Mononuclear cell (primary cell): ENCODE measurements around the gene PARS2. TPM values are rescaled to one million over a fixed set of nuclear protein-coding genes. Genes with fewer than 3 reads are reported as not detected.
A peak's percentile ranks its signal among the peaks of the same experiment; 100 is the strongest.

Experiments
- H3K27me3 ChIP-seq: 2 replicates; pipeline ENCODE4 v1.6.0; 2011; ENCODE audit warnings: low read length, control low read depth; ENCODE audit not compliant: insufficient read depth
- H3K4me1 ChIP-seq: 2 replicates; pipeline ENCODE4 v1.5.1; 2011; ENCODE audit warnings: mild to moderate bottlenecking, low read length, control low read depth; ENCODE audit not compliant: insufficient read depth
- H3K4me3 ChIP-seq: 2 replicates; pipeline ENCODE4 v1.5.1; 2011; ENCODE audit warnings: mild to moderate bottlenecking, low read length, moderate library complexity
- H3K9me3 ChIP-seq: 2 replicates; pipeline ENCODE4 v1.5.1; 2011; ENCODE audit warnings: low read depth, mild to moderate bottlenecking, control low read depth, low read length
- total RNA-seq: library from RNA; depleted of rRNA; stranded (reverse); fragments of >200 nt; gene quantifications from one replicate; pipeline ENCODE4 v1.2.3, GENCODE V29; 2012

The PARS2 gene
- total RNA-seq, 1 donor, result 0.10 TPM

DNA sequence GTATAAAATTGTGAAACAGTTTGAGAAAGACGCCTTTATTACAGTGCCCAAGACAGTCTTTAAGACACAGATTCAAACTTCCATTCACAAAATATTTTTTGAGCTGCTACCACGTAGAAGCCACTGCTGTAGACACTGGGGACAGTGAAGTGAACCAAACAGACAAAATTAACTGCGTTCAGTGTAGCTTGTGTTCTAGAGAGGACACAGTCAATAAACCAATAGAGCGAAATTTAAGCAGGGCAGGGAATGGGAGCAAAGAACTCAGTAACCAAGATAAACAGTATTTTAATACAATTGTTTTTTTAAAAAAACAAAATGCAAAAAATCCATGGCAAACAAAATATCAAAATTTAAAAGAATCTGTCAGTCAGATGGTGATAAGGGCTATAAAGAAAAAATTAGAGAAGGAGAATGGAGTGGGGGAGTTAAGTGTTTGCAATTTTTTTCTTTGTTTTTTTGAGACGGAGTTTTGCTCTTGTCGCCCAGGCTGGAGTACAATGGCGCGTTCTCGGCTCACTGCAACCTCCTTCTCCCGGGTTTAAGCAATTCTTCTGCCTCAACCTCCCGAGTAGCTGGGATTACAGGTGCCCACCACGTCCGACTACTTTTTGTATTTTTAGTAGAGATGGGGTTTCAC is 719 bp upstream of the PARS2 start:
- Histone ChIP-seq H3K27me3 (no peaks in the 10 kb centered on the region), H3K9me3 (no peaks in the 10 kb centered on the region), H3K4me1 (peaks cover 14% of the 10 kb centered on the region), H3K4me3 (peak overlapping the region; percentile 88)

DNA sequence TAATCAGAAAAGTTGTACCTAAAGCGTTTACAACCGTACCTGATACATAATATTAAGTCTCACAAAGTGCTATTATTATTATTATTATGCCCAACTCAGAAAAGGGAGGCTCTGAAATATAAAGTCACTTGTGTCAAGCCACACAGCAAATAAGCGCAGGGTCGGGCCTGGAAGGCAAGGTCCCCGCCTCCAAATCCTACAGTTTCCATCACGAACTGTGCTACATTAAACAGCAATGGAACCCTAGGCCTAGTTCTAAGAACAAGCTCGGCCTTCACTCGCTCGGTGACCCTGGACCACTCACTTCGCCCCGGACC is 549 bp downstream of the PARS2 start:
- Histone ChIP-seq H3K9me3 (no peaks in the 10 kb centered on the region), H3K27me3 (no peaks in the 10 kb centered on the region), H3K4me3 (peak overlapping the region; percentile 88), H3K4me1 (peaks cover 14% of the 10 kb centered on the region)

DNA sequence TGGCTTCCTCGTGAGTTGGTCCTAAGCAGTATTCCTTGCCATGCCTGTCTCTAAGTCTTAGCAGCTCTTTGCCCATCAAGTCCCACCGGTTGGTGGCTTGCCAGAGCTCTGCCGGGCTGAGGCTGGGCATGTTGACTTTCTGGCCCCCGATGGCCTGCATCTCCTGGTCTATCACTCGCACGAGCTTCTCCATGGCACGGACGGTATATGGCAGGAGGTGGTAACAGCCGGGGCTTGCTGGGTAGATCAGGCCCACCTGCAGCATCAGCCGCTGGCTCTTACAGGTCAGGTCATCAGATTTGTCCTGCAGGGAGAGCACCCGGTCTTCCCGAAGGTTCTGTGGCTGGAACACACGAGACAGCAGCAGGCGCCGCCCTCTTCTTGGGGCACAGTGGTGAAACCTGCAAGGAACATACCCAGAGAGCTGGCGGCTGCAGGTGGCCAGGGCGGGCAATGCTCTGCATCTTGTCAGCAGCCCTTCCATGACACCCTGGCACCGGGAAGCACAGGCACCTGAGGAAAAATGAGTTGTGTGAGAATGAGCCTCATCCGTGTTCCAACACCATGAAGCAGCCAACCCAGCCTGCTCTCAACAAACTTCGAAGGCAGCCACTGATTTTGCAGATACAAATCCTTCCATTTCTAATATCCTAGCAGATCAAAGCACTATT is 5.5 kb downstream of the PARS2 start:
- H3K4me1 ChIP-seq, result peaks cover 5% of the 10 kb centered on the region
- no peaks in the 10 kb centered on the region for H3K27me3 ChIP-seq

DNA sequence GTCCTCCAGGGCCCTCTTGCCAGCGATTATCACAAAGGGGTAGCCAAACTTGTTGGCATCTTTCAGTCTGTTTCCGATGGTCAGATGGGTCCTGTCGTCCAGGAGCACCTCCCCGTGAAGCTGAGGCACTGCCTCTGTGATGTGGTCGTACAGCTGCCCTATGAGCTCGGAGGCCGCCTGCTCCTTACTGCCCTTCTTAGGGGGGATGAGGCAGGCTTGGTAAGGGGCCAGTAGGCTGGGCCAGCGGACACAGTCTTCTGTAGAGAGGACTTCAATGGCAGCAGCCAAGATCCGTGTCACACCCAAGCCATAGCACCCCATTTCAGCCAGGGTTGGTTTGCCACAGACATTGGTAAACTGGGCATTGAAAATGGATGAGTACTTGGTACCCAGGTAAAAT is 6.5 kb downstream of the PARS2 start:
- H3K9me3 ChIP-seq, result no peaks in the 10 kb centered on the region
- H3K27me3 ChIP-seq, result no peaks in the 10 kb centered on the region
- H3K4me1 ChIP-seq, result no peaks in the 10 kb centered on the region
- no peak overlapping the region for H3K4me3 ChIP-seq

More for the DNA sequence above, 5.5 kb downstream of the PARS2 start:
- Histone ChIP-seq H3K4me3 (no peak overlapping the region), H3K9me3 (no peaks in the 10 kb centered on the region)

DNA sequence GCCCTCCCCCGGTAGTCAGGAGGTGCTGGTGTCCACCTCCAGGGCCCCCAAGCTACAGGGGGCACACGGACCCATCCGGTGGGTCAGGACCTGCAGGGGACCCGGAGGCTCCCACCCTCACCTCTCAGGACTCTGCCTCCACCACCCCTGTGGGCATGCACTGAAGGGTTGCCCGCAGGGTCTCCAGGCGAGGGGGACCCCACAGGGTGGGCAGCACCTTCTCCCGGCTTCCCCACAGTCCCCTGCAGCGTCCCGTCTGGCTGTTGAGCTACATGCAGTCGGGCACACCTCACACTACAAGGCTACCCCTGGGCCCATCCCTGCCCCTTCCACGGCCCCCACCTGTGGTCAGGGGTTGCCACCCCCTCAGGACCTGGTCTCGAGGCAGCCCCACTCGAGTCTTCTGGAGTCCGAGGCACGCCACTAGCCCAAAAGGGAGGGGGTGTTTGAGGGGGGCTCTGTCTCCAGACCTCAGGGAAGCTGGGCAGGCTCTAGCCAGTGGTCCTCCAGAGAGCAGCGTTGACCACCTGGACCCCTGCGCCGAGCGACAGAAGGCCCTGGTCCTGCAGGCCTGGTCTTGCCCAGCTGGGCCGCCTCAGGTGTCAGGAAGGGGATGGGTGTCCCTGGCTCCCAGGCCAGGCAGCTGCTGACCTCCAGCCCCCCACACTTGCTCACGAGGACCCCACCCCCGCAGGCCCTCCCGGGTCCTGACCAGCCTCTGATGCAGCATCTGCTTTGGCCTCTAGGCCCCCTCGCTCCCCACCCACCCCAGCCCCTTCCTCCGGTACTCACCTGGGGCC is 9.6 kb downstream of the PARS2 start:
- Histone ChIP-seq H3K27me3 (no peaks in the 10 kb centered on the region), H3K4me1 (no peaks in the 10 kb centered on the region), H3K9me3 (no peaks in the 10 kb centered on the region), H3K4me3 (no peak overlapping the region)

DNA sequence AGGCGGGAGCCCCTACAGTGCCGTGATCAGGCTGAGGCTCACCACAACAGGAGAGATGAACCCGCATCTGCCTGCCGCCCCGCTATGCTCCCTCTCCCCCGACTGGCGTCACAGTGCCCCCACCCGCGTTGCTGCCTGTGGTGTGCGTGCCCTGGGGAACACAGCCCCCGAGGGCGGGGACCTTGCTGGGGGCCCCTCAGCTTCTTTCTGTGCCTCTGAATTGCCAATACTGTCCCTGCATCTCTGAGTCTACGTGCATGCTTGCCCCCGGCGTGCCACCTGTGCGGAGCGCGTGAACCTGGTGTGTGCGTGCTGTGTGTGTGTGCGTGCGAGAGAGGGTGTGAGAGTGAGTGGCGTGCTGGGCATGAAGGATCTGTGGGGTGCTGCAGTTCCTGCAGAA is 10.3 kb downstream of the PARS2 start:
- Histone ChIP-seq H3K4me1 (no peaks in the 10 kb centered on the region), H3K4me3 (no peak overlapping the region), H3K27me3 (no peaks in the 10 kb centered on the region), H3K9me3 (no peaks in the 10 kb centered on the region)

DNA sequence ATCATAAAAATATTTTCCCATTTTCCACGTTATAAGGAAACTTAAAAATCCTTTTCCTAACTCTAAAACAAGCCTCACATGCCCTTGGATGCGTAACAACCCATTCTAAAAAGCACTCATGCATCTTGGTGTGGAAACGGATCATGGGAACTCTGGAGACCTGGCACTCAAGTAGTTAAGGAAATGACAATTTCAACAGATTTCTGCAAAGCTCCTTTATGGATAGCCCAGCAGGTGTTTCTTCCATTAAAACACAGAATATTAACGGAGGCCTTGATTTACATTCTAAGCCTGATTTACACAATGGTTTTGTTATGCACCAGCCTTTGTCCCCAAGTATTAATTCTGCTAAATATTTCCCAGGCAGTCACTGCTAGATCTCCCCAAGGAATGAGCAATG is 12.9 kb downstream of the PARS2 start:
- no peaks in the 10 kb centered on the region for H3K27me3 ChIP-seq
- no peaks in the 10 kb centered on the region for H3K4me1 ChIP-seq
- no peaks in the 10 kb centered on the region for H3K9me3 ChIP-seq
- no peak overlapping the region for H3K4me3 ChIP-seq

DNA sequence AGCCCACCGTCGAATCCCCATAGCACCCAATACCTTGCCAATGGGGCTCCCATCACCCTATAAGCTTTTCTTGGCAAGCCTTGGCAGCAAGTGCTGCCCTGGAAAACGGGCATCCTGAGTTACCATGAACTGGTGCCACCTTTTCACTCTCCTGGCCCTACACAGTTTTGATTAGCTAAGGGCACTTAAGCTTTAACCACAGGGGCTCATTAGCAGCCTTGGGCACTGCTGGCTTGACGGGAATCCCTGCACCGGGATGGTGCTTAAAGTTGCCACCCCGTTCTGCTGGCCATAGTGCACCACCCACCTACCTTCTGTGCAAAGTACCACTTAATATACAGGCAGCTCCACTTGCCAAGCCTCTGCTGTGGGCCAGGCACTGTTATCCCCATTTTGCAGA is 13.7 kb downstream of the PARS2 start:
- Histone ChIP-seq H3K9me3 (no peaks in the 10 kb centered on the region), H3K4me3 (no peak overlapping the region), H3K4me1 (no peaks in the 10 kb centered on the region), H3K27me3 (no peaks in the 10 kb centered on the region)

DNA sequence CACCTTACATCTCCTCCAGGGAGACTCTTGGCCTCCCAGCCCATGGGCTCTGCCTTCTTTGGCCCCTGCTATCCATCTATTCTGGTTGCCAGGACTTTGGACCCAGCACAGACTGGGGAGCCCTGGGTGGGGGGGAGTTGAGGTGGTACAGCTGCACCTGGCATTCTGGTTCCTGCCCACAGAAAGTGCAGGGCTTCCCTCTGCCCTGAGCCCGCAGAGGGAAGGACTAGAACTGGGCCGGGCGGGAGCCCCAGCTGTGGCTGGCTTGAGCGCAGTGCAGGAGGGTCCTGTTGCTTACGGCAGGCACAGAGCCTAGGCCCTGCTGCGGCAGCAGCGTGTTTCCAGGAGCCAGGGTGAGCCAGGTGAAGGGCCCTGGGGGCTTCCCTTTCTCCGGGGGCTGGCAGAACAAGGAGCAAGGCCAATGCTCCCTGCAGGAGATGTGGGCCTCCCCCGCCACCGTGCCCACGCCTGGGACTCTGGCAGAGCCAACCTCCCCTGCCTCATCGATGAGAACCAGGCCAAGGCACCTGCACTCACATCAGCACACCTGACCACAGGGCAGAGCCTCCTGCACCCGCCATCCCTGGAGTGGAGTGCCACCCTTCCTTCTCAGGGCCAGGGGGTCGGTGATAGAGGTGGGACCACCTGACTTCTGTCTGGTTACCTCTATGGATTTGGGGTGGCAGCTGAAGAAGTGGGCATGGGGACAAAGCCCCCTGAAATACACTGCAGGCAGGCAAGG is 16.1 kb downstream of the PARS2 start:
- Histone ChIP-seq H3K27me3 (no peaks in the 10 kb centered on the region), H3K4me1 (no peaks in the 10 kb centered on the region), H3K4me3 (no peak overlapping the region), H3K9me3 (no peaks in the 10 kb centered on the region)

DNA sequence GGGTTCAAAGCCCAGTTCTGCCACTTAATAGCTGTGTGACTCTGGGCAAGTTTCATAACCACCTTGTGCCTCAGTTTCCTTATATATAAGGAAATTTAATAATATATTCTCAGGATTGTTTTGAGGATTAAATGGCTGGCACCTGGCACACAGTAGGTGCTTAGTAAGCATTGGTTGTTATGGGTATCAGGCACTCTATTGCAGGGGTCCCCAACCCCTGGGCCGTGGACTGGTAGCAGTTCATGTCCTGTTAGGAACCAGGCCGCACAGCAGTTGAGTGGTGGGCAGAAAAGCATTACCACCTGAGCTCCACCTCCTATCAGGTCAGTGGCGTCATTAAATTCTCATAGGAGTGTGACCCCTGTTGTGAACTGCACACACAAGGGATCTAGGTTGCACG is 18.5 kb downstream of the PARS2 start:
- H3K4me3 ChIP-seq, result no peak overlapping the region
- H3K27me3 ChIP-seq, result no peaks in the 10 kb centered on the region
- H3K4me1 ChIP-seq, result no peaks in the 10 kb centered on the region
- H3K9me3 ChIP-seq, result no peaks in the 10 kb centered on the region

DNA sequence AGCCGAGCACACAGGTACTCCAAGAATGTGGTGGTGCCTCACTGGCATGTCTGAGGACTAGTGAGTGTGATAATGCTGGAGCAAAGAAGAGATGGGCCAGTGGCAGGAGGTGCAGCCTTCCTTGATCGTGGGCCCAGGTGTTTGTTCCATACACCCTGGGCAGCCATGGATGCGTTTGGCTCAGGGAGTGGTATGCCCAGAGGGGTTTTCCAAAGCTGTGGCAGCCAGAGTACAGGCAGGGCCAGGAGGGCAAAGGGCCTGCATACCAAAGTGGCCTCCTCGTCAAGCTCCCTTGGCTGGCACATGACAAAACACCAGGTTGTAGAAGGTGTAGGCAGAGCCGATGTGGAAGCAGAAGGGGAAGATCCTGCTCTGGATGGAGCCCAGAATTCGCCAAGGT is 19.0 kb downstream of the PARS2 start:
- H3K4me1 ChIP-seq, result no peaks in the 10 kb centered on the region
- no peaks in the 10 kb centered on the region for H3K27me3 ChIP-seq
- no peaks in the 10 kb centered on the region for H3K9me3 ChIP-seq
- no peak overlapping the region for H3K4me3 ChIP-seq

DNA sequence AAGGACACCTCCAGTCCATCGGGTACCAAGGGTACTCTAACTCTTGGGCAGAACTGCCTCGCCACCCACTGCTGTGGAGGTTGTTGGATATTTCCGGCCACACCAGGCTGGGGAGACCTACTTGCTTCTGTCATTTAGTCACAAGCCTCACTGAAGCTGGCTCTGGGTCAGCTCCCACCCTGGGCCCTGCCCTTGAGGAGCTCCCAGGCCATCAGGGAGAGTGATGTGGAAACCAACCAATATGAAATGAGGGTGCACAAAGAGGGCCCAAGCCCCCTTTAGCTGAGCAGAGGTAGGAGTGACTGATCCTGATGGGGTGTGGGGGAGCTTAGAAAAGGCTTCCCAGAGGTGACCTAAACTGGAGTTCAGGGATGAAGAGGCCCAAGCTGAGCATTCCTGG is 19.6 kb downstream of the PARS2 start:
- Histone ChIP-seq H3K9me3 (no peaks in the 10 kb centered on the region), H3K27me3 (no peaks in the 10 kb centered on the region), H3K4me1 (no peaks in the 10 kb centered on the region), H3K4me3 (no peak overlapping the region)

DNA sequence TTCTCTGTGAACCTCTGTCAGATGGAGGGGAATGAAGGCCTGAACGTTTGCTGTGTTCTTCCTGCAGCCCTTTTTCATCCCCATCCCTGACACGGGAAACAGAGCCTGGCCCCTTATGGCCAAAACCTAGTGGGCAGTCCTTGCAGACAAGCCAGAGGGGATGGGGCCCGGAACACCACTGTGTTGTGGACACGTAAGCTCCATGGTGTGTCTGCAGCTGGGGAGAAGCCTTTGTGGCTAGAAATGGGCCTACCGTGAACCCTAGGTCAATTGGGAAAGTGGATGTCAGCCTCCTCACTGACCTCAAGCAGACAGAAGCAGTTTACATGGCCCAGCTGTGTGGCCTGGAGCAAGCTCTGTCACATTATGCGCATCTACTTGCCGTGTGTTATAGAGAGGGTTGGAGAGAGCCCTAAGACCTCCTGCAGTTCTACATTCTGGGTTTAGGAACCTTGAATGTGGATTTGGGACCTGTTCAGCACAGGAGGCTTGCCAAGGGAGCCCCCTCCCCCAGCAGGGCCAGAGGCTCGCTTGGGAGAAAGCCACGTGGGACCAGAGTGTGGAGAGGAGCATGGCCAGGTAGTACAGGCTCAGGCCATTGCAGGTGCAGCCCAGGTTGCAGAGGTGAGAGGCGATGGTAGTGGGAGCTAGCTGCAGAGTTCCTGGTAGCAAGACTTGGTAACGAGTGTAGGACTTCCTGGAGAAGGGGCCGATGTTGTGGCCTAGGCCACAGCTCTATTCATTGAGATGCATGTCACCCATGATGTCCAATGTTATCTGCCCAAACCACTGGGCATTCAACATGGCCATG is 20.7 kb downstream of the PARS2 start:
- no peaks in the 10 kb centered on the region for H3K4me1 ChIP-seq
- H3K27me3 ChIP-seq, result no peaks in the 10 kb centered on the region
- H3K4me3 ChIP-seq, result no peak overlapping the region
- no peaks in the 10 kb centered on the region for H3K9me3 ChIP-seq

DNA sequence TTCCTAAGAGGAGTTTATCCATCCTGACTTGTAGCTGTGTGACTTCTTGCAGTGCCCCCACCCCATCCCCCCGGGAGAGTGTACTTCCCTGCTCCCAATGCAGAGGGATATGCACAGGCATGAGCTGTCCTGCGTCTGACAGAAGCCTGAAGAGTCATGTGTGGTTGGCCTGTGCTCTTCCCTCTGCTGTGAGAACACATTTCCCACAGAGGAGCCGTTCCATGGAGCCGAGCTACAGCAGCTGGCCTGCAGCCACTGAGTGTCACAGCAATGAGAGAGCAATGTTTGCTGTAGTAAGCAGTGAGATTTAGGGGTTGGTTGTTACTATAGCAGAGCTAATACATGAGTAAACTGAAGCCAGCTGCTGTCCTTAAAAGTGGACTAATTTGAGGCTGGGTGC is 22.0 kb downstream of the PARS2 start:
- no peaks in the 10 kb centered on the region for H3K4me1 ChIP-seq
- H3K27me3 ChIP-seq, result no peaks in the 10 kb centered on the region
- H3K4me3 ChIP-seq, result no peak overlapping the region
- no peaks in the 10 kb centered on the region for H3K9me3 ChIP-seq
